ENCODE measurements around the gene OR56B4.

The OR56B4 gene

DNA sequence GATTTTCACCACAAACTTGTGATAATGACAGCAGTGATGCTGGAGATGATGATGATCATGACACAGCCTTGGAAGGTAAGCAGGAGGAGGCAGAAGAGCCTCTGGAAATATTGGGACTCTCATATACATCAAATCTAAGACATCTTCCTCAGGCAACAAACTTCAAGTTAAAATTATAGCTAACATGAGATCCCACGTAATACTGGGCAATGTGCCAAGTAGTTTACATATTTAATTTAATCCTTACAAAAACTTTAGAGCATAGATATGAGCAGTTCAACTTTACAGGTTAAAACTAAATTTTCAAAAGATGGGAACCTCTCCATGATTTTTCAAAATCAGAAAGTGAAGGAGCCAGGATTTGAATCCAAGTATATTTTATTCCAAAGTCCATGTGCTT is 43.6 kb downstream of the OR56B4 start:
- DNase-seq (ENCODE audit: low read depth in 3 of 3): no peak

DNA sequence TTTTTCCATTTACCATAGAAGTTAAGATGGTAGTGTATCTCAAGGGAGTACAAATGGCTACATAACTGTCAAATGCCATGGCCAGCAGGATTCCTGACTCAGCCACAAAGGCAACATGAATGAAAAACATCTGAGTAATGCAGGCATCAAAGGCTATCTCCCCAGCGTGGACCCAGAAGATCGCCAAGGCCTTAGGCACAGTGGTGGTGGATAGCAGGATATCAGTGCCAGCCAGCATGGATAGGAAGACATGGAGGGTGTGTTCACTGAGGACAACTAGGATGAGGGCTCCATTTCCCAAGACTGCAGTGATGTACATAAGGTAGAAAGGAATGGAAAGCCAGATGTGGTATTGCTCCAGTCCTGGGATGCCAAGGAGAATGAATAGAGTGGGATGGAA is 44.6 kb downstream of the OR56B4 start:
- no peak for DNase-seq (ENCODE audit: low read depth in 3 of 3)

DNA sequence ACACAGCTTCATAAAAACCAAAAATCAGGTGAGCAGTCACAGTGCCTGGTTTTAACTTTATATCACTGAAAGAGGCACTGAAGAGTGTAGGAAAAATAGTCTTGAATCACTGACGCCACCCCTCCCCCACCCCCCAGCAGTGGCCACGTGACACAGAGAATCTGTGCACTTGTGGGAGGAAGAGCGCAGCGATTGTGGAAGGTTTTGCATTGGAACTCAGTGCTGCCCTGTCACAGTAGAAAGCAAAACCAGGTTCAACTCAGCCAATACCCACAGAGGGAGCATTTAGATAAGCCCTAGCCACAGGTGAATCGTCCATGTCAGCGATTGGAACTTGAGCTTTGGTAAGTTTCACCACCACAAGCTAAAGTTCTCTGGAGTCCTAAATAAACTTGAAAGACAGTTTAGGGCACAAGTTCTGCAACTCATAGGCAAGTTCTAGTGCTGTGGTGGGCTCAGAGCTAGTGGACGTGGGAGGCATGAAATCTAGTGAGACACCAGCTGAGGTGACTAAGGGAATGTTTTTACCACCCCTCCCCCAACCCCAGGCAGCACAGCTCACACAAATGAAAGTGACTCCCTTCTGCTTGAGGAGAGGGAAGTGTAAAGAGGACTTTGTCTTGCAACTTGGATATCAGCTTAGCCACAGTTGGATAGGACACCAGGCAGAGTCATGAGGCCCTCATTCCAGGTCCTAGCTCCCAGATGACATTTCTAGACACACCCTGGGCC is 49.3 kb downstream of the OR56B4 start:
- DNase-seq (ENCODE audit: low read depth in 3 of 3): no peak
